GM21737 (cell line): ENCODE results near the gene KCNAB1.
"Not testable (repeated sequence)": the region's sequence is repeated elsewhere in the genome, so short reads cannot be mapped to it uniquely, and the experiment has no call there.

Source experiments
- ATAC-seq: cut with Tn5 transposase; IDR thresholded peaks from one replicate; pipeline ENCODE4 v1.9.1; 2021; ENCODE audit warnings: mild to moderate bottlenecking, moderate library complexity; ENCODE audit not compliant: unreplicated experiment

Gene KCNAB1

GRCh38 chr3:156135921-156136638 is 15.7 kb downstream of the KCNAB1 start:
- no peak for ATAC-seq

GRCh38 chr3:156137397-156137796 is 17.0 kb downstream of the KCNAB1 start:
- ATAC-seq: not testable (repeated sequence)

GRCh38 chr3:156140001-156140595 is 19.7 kb downstream of the KCNAB1 start:
- no peak for ATAC-seq

- ATAC-seq: no peak
Observed at GRCh38 chr3:156142702-156143101, 22.3 kb downstream of the KCNAB1 start.

GRCh38 chr3:156143136-156143535 is 22.8 kb downstream of the KCNAB1 start:
- ATAC-seq: no peak

GRCh38 chr3:156144060-156144459 is 23.7 kb downstream of the KCNAB1 start:
- no peak for ATAC-seq

GRCh38 chr3:156145866-156146265 is 25.5 kb downstream of the KCNAB1 start:
- ATAC-seq: no peak

GRCh38 chr3:156148345-156148945 is 28.1 kb downstream of the KCNAB1 start:
- ATAC-seq: no peak

GRCh38 chr3:156148946-156149381 is 28.6 kb downstream of the KCNAB1 start:
- ATAC-seq: no peak

- no peak for ATAC-seq
Observed at GRCh38 chr3:156149876-156150275, 29.5 kb downstream of the KCNAB1 start.

- no peak for ATAC-seq
Observed at GRCh38 chr3:156150434-156151066, 30.2 kb downstream of the KCNAB1 start.

GRCh38 chr3:156151824-156152428 is 31.5 kb downstream of the KCNAB1 start:
- ATAC-seq: peak; percentile 49

GRCh38 chr3:156158656-156159295 is 38.4 kb downstream of the KCNAB1 start:
- ATAC-seq: no peak

- ATAC-seq: peak; percentile 80
Observed at GRCh38 chr3:156160647-156161046, 40.3 kb downstream of the KCNAB1 start.

- no peak for ATAC-seq
Observed at GRCh38 chr3:156161172-156161571, 40.8 kb downstream of the KCNAB1 start.

- no peak for ATAC-seq
Observed at GRCh38 chr3:156163848-156164247, 43.5 kb downstream of the KCNAB1 start.

GRCh38 chr3:156166808-156167207 is 46.4 kb downstream of the KCNAB1 start:
- ATAC-seq: no peak

GRCh38 chr3:156170571-156170970 is 50.2 kb downstream of the KCNAB1 start:
- no peak for ATAC-seq

GRCh38 chr3:156171281-156172267 is 51.2 kb downstream of the KCNAB1 start:
- no peak for ATAC-seq

GRCh38 chr3:156172536-156172935 is 52.2 kb downstream of the KCNAB1 start:
- ATAC-seq: no peak
